Breast epithelium (tissue), 3 donors: Measurements from ENCODE around the gene HMCN2.

Experiments
- POLR2A ChIP-seq: fragments of 450-650 bp; IDR thresholded peaks from one replicate; pipeline ENCODE4 v1.6.1; 2016; ENCODE audit warnings: antibody characterized with exemption, mild to moderate bottlenecking, moderate library complexity
- POLR2AphosphoS5 ChIP-seq, 3 donors: sonication (generic); formaldehyde crosslinking; IDR thresholded peaks; one replicate each; pipeline ENCODE4 v1.6.1; 2017; ENCODE audit warnings: antibody characterized with exemption in 3 of 3
- TF ChIP-seq, protein P1 (sequence below), 3 donors: fragments of 450-650 bp; IDR thresholded peaks; one replicate each; pipeline ENCODE4 v1.5.1; 2016 to 2017; ENCODE audit warnings: antibody characterized with exemption in 3 of 3, mild to moderate bottlenecking in 3 of 3, moderate library complexity in 3 of 3

DNA sequence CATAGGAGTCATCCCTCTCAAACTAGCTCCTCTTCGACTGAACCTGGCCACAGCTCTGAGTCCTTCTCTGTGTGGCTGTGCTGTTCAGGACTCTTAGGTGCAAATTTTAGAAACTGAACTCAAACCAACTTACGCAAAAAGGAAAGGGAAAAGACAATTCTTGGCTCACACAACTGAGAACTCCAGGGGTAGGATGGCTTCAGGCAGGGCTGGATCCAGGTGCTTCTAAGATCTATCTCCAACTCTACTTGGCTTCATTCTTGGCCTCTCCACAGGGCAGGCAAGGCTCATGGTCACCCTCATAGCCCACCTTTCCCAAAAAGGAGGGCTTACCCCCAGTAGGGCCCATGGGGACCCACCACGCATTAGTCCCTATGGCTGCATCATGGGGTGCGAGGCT lies 187.3 kb downstream of the HMCN2 start:
- TF ChIP-seq POLR2A (no peak), POLR2AphosphoS5 (IDR thresholded peaks at IDR 0.05) (no peak)
- TF ChIP-seq, protein P1, sequence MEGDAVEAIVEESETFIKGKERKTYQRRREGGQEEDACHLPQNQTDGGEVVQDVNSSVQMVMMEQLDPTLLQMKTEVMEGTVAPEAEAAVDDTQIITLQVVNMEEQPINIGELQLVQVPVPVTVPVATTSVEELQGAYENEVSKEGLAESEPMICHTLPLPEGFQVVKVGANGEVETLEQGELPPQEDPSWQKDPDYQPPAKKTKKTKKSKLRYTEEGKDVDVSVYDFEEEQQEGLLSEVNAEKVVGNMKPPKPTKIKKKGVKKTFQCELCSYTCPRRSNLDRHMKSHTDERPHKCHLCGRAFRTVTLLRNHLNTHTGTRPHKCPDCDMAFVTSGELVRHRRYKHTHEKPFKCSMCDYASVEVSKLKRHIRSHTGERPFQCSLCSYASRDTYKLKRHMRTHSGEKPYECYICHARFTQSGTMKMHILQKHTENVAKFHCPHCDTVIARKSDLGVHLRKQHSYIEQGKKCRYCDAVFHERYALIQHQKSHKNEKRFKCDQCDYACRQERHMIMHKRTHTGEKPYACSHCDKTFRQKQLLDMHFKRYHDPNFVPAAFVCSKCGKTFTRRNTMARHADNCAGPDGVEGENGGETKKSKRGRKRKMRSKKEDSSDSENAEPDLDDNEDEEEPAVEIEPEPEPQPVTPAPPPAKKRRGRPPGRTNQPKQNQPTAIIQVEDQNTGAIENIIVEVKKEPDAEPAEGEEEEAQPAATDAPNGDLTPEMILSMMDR (IDR thresholded peaks at IDR 0.05) = no peak
